Spleen (tissue), 11 donors: ENCODE measurements around the gene PTPRM. TPM values are rescaled to one million over a fixed set of nuclear protein-coding genes. Genes with fewer than 3 reads are reported as not detected.

Experiments
- DNase-seq: peaks from one replicate; pipeline ENCODE4 v3.0.0-alpha.2; 2020
- H3K27ac ChIP-seq, 8 donors: fragments of 200-600 bp; sonication (generic) in 7 of 8; 1 replicate in 4 of 8; 2 replicates in 4 of 8; pipeline versions ENCODE4 v1.5.0 to v1.8.0; 2016 to 2021; ENCODE audit warnings: inconsistent platforms in 4 of 8, mild to moderate bottlenecking in 4 of 8, moderate library complexity in 1 of 8
- H3K27me3 ChIP-seq, 7 donors: fragments of 200-600 bp; sonication (generic) in 6 of 7; replicated peaks in 1 of 7; 1 replicate in 4 of 7; 2 replicates in 3 of 7; pipeline versions ENCODE4 v1.5.0 to v1.8.0; 2016 to 2021; ENCODE audit warnings: inconsistent platforms in 3 of 7, mild to moderate bottlenecking in 1 of 7
- H3K36me3 ChIP-seq, 6 donors: fragments of 200-600 bp; sonication (generic) in 5 of 6; 1 replicate in 4 of 6; 2 replicates in 2 of 6; pipeline versions ENCODE4 v1.5.0 to v1.8.0; 2016 to 2021; ENCODE audit warnings: inconsistent platforms in 2 of 6
- H3K4me1 ChIP-seq, 6 donors: fragments of 200-600 bp; sonication (generic) in 5 of 6; 1 replicate in 3 of 6; 2 replicates in 3 of 6; pipeline versions ENCODE4 v1.5.0 to v1.8.0; 2016 to 2021; ENCODE audit warnings: inconsistent platforms in 3 of 6
- H3K4me3 ChIP-seq, 8 donors: fragments of 200-600 bp; sonication (generic) in 7 of 8; 1 replicate in 4 of 8; 2 replicates in 4 of 8; pipeline versions ENCODE4 v1.5.0 to v1.8.0; 2016 to 2021; ENCODE audit warnings: inconsistent platforms in 4 of 8, mild to moderate bottlenecking in 4 of 8, moderate library complexity in 2 of 8
- H3K9me3 ChIP-seq, 8 donors: fragments of 200-600 bp; sonication (generic) in 7 of 8; 1 replicate in 4 of 8; 2 replicates in 4 of 8; pipeline versions ENCODE4 v1.5.0 to v1.8.0; 2016 to 2021; ENCODE audit warnings: inconsistent platforms in 4 of 8
- CTCF ChIP-seq, 11 experiments: fragments of 200-600 bp in 7 of 11; fragments of 450-650 bp in 4 of 11; sonication (generic) in 4 of 11; IDR thresholded peaks in 8 of 11; conservative IDR thresholded peaks in 3 of 11; 1 replicate in 7 of 11; 2 replicates in 4 of 11; pipeline versions ENCODE4 v1.4.0 to v1.8.0; 2016 to 2021; ENCODE audit warnings: antibody characterized with exemption in 11 of 11, inconsistent platforms in 4 of 11, mild to moderate bottlenecking in 1 of 11
- POLR2A ChIP-seq, 3 donors: fragments of 450-650 bp; IDR thresholded peaks; one replicate each; pipeline ENCODE4 v1.5.1; 2017; ENCODE audit warnings: antibody characterized with exemption in 3 of 3, mild to moderate bottlenecking in 1 of 3
- POLR2AphosphoS5 ChIP-seq, 3 donors: sonication (generic); formaldehyde crosslinking; IDR thresholded peaks; one replicate each; pipeline ENCODE4 v1.5.1; 2017; ENCODE audit warnings: antibody characterized with exemption in 3 of 3
- WGBS, 5 donors: extraction: QIAGEN DNeasy Blood & Tissue Kit in 3 of 5; methylation state at CpG; one replicate each; pipeline versions ENCODE4 v1.1.5 to v1.1.7; 2013 to 2018; 5-methylcytosine and 5-hydroxymethylcytosine counted together
- intact Hi-C: fragments of 100-400 bp; cut with DNase I; formaldehyde crosslinking; loops from one replicate; pipeline ENCODE4 v1.15.0; 2023; ENCODE audit warnings: low total_unique reads
- polyA plus RNA-seq, 3 donors: library from polyadenylated mRNA; stranded (reverse); fragments of 200-250 nt; gene quantifications; one replicate each; pipeline ENCODE4 v1.2.1, GENCODE V29; 2013
- total RNA-seq, 7 donors: library from RNA; depleted of rRNA in 3 of 7; stranded (reverse); fragments of >200 nt in 3 of 7; fragmentation: NEBNext Ultra II Directional in 4 of 7; extraction: Animal tissue kit (Norgen Biotek cat#: 25700) in 4 of 7; gene quantifications; one replicate each; pipeline versions ENCODE4 v1.1.0 to v1.2.1, GENCODE V29; 2016 to 2021
- donor health status: healthy with polysubstance abuse.
- donor health status: DM: no; HTN: no; CAD: no; lungs with moderate emphysema.
- donor health status: DM: no; HTN: no; CAD: no.
- donor health status: Bipolar disorder and iron deficiency.
- donor health status: healthy.
- donor health status: DM: no; HTN: no; CAD: no.
- donor health status: DM: yes; HTN: yes; CAD: no.

Gene PTPRM
- total and polyA plus RNA-seq, 10 donors = 23.5 to 97.8 (median 62.8) TPM

- no peak overlapping the region for H3K4me3 ChIP-seq
- no peaks in the 10 kb centered on the region for H3K4me1 ChIP-seq
- DNase-seq = no peak
- H3K27ac ChIP-seq = no peak overlapping the region
- 78 to 94% (median 85%) methylated on average over 2 of the region's 2 CpGs for WGBS, 5 donors
- no peaks in the 10 kb centered on the region for H3K27me3 ChIP-seq
- TF ChIP-seq CTCF (IDR thresholded peaks at IDR 0.05 in 8 of 11, conservative IDR thresholded peaks at IDR 0.05 in 3 of 11) = no peak
- intact Hi-C loops = no loop called here
- no peaks in the 10 kb centered on the region for H3K36me3 ChIP-seq
- peaks cover 0 to 35% (median 19%) of the 10 kb centered on the region in 8 donors for H3K9me3 ChIP-seq
Measured at GRCh38 chr18:7918701-7919100, 351.6 kb downstream of the PTPRM start.

- Histone ChIP-seq H3K4me1 (no peaks in the 10 kb centered on the region), H3K36me3 (no peaks in the 10 kb centered on the region), H3K27me3 (no peaks in the 10 kb centered on the region), H3K9me3 (peaks cover 0 to 35% (median 19%) of the 10 kb centered on the region in 8 donors), H3K4me3 (no peak overlapping the region), H3K27ac (no peak overlapping the region)
- DNase-seq = no peak
- WGBS, 5 donors = 92 to 97% (median 94%) methylated on average over 2 of the region's 2 CpGs
- intact Hi-C loops = no loop called here
- TF ChIP-seq CTCF (IDR thresholded peaks at IDR 0.05 in 8 of 11, conservative IDR thresholded peaks at IDR 0.05 in 3 of 11) (no peak), POLR2A (IDR thresholded peaks at IDR 0.05) (no peak), POLR2AphosphoS5 (IDR thresholded peaks at IDR 0.05) (no peak)
Measured at GRCh38 chr18:7919565-7919964, 352.4 kb downstream of the PTPRM start.

GRCh38 chr18:7921938-7922587 is 354.9 kb downstream of the PTPRM start:
- DNase-seq = no peak
- intact Hi-C loops = no loop called here
- WGBS, 5 donors = 66 to 86% (median 82%) methylated on average over 3 of the region's 3 CpGs
- no peak for TF ChIP-seq POLR2A (IDR thresholded peaks at IDR 0.05)
- no peak for TF ChIP-seq POLR2AphosphoS5 (IDR thresholded peaks at IDR 0.05)
- no peak for TF ChIP-seq CTCF (IDR thresholded peaks at IDR 0.05 in 8 of 11, conservative IDR thresholded peaks at IDR 0.05 in 3 of 11)
- H3K4me1 ChIP-seq = no peaks in the 10 kb centered on the region
- H3K36me3 ChIP-seq = no peaks in the 10 kb centered on the region
- H3K27me3 ChIP-seq = no peaks in the 10 kb centered on the region
- no peak overlapping the region for H3K4me3 ChIP-seq
- H3K27ac ChIP-seq = no peak overlapping the region
- peaks cover 0 to 33% (median 19%) of the 10 kb centered on the region in 8 donors for H3K9me3 ChIP-seq

- Histone ChIP-seq H3K27ac (no peak overlapping the region), H3K36me3 (no peaks in the 10 kb centered on the region), H3K9me3 (peaks cover 0 to 31% (median 19%) of the 10 kb centered on the region in 8 donors), H3K27me3 (no peaks in the 10 kb centered on the region), H3K4me3 (no peak overlapping the region), H3K4me1 (no peaks in the 10 kb centered on the region)
- DNase-seq = no peak
- TF ChIP-seq CTCF (IDR thresholded peaks at IDR 0.05 in 8 of 11, conservative IDR thresholded peaks at IDR 0.05 in 3 of 11) = no peak
- no peak for TF ChIP-seq POLR2AphosphoS5 (IDR thresholded peaks at IDR 0.05)
- no peak for TF ChIP-seq POLR2A (IDR thresholded peaks at IDR 0.05)
- 88 to 99% (median 93%) methylated on average over 4 of the region's 4 CpGs for WGBS, 5 donors
- intact Hi-C loops = no loop called here
Measured at GRCh38 chr18:7923105-7923504, 356.0 kb downstream of the PTPRM start.
